Measurements from ENCODE around the gene MFSD12. TPM values are rescaled to one million over a fixed set of nuclear protein-coding genes. Genes with fewer than 3 reads are reported as not detected.

Gene MFSD12
- total RNA-seq, 1 experiment from 2014 or later = 177 TPM

DNA sequence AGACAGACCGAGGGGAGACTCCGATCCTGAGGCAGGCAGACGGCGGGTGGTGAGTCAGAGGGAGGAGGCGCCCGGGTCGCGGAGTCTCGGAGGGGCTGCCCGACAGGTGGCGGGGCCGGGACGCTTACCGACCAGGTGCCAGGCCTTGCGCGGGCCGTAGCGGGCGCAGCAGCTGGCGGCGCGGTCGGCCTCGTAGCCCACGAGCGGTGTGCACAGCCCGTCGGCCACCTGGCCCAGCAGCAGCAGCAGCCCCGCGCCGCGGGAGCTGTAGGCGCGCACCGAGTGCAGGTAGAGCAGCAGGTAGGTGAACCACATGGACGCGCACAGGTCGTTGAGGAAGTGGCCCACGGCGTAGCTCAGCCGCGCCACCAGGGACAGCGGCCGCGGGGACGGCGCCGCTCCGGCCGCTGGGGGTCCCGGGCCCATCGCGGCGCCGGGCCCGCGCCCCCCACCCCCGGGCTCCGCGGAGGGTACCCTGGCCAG, 367 bp downstream of the MFSD12 start:
- peak; percentile 39 for DNase-seq (ENCODE audit: low spot score)

DNA sequence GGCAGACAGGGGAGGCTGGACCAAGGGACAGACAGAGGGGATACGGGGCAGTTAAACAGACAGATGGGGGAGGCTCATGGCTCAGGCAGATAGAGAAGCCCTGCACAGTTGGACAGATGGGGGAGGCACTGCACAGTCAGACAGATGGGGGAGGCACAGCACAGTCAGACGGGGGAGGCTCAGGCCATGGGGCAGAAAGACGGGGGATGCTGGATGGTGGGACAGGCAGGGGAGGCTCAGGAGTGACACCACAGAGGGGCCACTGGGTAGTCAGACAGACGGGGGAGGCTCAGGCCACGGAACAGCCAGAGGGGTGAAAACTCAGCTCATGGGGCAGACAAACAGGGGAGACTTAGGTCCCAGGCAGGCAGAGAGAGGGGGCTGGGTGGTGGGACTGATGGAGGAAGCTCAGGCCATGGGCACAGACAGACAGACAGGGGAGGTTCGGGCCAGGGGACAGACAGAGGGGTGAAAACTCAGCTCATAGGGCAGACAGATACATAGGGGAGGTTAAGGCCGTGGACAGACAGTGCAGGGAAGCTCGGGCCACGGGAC, 886 bp downstream of the MFSD12 start:
- no peak for DNase-seq (ENCODE audit: low spot score)

DNA sequence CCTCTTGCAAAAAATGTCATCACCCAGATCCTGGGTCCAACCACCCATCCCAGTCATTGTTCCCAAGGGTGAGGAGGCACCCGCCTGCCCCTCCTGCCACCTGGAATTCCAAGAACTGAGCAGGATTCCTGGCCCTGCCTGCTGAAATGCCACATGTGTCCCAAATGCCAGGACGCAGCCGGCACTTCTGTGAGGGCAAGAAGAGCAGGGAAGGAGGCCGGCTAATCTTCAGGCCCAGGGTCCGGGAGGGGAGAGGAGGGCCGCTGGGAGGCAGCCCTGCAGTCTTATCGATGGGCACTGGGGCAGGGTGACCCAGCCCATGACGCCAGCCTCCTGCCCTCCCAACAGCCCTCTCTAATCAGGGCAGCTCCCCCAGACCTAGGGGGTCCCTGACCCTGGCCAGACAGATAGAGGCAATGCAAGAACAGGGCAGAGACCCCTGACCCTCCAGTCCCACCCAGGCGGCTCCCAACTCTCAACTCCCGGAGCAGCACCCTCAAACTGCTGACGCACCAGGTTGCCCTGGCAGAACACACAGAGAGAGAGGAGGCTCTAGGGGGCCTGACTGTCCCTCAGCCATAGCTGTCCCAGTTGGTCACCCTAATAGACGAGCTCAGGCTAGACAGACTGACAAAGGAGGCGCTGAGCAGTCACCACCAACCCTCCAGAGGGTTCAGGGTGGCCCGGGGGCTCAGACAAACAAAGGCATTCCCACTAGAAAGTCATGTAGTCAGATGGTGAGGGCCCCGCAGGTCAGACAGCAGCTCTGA, 1.5 kb downstream of the MFSD12 start:
- DNase-seq (ENCODE audit: low spot score) = no peak

DNA sequence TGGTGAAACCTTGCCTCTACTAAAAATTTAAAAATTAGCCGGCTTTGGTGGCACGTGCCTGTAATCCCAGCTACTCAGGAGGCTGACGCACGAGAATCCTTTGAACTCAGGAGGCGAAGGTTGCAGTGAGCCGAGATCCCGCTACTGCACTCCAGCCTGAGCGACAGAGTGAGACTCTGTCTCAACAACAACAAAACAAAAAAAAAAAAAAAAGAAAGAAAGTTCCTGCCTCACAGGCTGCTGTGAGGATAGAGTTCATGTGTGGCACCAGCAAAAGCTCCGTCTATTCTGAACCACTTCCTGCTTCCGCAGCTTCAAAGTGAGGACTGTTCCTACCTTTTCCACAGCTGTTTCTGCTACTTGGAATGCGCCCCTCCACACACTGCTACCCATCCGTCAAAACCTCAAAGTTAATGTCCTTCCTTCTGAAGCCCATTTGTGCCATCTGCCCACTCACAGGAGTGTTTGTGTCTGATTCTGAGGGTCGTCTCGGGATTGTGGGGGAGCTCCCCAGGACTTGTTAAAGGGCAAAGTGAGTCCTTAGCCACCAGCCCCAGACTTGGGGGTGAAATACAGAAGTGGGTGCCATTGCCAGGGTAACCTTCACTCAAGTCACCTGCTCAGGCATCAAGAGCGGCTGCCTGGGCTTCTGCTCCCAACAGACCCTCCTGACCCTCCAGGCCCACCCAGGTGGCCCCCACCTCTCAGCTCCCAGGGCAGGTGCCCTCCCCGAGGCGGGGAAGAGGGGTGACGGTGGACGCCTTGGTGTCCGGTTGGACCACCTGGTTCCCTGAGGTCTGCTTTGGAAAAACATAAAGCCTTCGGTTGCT, 2.9 kb downstream of the MFSD12 start:
- no peak for DNase-seq (ENCODE audit: low spot score)

DNA sequence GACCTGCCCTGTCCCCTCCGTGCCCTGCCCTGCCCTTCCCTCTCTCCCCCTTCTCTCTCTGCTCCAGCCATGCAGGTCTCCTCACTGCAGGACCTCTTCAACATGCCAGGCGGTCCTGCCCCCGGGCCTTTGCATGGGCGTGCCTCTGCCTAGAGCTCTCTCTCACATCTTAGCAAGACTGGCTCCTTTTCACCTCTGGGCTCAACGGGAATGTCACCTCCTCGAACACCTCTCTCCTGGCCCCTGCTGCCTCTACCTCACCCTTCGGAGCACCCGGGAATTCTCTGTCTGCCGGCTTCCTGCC, 5.6 kb downstream of the MFSD12 start:
- DNase-seq (ENCODE audit: low spot score) = no peak

DNA sequence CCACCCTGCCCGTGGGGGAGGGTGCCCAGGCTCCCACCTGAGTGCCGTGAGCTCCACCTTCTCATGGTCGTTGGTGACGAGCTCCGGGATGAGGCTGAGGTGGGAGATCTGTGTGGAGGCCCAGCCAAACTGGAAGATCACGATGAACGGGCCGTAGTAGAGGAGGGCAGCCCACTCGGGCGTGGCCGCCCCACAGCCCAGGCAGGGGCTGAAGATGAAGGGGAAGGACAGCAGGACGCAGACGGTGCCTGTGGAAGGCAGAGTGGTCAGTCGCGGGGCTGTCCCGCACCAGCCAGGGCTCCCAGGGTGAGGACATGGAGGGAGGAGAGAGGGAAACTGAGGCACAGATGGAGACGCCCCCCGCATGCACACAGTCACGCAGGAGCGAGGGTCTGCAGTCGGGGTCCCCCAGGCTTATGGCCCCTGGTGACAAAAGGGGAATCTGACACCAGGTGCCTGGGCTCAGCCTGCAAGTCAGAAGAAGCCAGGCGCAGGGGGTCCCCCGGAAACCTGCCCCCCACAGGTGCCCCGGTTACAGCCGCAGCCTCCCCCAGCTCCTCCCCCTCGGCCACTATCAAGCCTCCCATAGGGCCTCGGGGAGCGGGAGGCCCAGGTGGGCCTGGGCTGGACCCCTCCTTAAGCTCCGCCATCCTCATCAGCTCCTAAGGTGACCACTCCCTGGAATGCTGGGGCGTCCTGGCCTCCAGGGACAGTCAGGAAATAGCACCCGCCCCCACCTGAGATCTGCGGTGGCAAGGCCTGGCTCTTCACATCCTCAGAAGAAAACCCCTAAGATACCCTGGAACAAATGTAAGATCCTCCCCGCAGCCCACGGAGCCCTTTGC, 6.2 kb downstream of the MFSD12 start:
- no peak for DNase-seq (ENCODE audit: low spot score)

DNA sequence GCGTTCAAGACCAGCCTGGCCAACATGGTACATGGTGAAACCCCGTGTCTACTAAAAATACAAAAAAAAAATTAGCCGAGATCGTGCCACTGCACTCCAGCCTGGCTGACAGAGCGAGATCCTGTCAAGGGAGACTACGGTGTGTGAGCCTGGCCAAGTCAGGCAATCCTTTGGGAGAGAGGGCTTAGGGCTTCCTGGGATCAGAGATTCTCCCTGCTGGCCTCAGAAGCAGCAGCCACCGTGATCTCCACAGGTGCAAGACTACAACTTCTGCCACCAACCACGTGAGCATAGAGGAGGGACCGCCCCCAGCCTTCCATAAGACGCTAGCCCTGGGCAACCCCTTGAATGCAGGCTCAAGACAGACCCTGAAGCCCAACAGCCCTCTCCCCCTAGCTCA, 7.6 kb downstream of the MFSD12 start:
- DNase-seq (ENCODE audit: low spot score) = no peak

DNA sequence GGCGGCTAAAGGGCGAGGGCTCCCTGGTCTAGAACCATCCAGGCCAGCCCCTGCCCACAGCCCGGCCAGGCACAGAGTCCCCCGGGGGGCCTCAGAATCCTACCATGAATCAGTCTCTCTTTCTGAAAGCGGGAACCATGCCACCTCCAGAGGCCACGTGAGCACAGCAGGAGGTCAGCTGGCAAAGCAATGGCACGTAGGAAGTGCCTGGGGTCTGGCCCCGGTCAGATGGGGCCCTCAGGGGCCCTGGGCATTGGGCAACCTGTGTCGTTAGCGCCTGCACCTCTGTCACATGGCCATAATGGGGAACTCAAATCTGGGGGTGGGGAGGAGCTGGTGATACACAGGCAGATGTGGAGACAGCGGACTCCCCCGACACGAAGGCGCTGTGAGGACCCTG, 8.8 kb downstream of the MFSD12 start:
- no peak for DNase-seq (ENCODE audit: low spot score)

DNA sequence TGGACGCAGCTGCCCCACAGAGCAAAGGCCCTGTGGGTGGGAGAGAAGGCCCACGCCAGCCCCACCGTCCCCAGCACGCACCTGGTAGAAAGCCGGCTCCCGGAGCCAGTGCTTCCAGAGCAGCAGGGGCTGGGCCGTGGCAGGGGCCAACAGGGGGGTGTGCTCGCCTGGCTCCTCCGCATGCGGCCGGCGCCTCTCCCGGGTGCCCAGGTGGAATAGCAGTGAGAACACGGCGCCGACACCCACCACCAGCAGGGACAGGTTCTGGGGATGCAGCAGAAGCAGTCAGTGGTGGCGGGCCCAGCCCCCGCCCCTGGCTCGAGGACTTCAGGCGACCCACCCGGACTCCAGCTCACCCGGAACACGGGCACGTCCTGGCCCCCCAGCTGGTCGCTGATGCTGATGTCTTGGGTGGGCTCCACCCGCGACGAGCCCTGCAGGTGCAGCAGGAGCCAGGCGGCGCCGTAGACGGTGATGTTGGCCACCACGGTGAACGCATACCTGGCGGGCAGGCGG, 9.6 kb downstream of the MFSD12 start:
- DNase-seq (ENCODE audit: low spot score) = no peak

DNA sequence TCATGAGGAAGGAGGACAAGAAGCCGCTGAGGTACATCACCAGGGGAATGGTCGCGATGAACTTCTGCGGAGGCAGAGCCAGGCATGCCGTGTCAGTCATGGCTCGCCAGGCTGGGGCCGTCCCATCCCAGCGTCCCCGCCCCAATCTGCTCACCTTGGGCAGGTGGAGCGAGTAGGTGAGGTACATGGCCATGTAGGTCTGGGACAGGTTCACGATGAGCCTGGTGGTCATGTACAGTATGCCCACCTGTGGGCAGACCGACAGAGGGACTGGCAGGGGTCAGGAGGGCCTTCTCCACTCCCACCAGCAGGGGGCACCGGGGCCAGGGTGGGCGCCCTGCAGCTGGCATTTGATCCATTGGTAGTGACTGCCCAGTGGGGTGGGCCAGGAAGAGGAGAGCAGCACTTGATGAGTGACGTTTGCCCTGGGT, 10.1 kb downstream of the MFSD12 start:
- no peak for DNase-seq (ENCODE audit: low spot score)

DNA sequence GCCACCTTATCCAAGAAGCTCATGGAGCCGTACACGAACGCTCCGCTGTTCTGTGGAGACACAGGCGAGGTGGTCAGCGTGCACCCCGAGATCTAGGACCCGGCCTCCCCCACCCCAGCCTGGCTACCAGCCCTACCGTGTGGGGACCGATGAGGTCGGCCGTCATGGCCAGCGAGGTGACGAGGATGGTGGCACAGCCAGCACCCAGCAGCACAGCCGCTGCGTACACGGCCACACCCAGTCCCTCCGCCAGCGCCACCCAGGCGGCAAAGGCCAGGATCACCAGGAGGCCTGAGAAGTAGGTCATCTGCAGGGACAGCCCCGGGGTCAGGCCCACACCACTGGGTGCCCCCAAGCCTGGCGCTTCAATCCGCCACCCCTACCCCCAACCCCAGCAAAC, 11.3 kb downstream of the MFSD12 start:
- DNase-seq (ENCODE audit: low spot score) = no peak

DNA sequence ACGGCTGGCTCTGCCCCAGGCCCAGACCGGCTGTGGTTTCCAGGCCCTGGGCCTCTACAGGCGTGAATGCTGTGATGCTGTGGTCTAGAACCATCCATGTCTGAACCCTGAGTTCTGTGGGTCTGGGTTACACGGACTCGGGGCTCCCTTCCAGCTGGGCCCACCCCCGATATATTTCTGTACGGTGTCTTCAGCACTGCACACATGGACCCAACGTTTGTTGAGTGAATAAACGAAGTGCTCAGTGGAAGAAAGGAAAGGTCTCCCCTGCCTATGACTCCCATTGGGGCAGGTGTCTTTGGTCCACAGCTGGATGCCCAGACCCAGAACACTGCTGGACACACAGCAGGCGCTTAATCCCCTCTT, 11.7 kb downstream of the MFSD12 start:
- DNase-seq (ENCODE audit: low spot score) = no peak

DNA sequence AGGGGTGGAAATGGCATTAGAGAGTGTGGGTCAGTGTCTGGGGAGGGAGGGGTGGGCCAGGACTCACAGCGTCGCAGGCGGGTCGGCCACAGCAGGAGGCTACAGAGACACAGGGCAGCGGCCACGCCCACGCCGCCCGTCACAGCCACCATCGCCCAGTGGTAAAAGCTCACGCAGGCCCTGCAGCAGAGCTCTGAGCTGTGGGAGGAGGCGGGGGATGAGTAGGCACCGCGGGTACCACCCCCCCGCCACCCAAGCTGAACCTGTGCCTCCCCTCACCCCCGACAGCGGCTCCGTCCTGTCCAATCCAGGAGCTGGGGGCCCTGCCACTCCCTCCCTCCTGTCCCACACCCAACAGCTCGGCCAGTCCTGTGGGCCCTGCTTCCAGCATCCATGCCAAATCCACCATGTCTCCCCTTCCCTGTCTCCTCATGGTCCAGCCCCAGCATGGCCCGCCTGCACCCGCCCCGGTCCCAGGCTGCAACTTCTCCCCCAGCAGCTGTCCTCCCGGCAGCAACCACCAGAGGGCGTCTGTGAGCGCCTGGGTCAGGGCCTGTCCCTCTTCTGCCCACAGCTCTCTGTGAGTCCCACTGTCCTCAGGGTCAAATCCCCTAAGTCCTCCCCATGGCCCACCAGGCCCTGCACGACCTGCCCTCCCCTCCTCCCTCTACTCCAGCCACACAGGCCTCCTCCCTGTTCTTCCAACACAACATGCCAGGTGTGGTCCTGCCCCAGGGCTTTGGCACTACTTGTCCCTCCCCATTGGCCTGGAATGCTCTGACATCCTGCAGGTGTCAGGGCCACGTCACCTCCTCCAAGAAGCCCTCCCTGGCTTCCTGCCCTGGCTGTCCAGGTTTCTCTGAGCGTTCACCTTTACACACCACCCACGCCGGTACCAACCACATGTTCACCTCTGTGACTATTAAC, 12.4 kb downstream of the MFSD12 start:
- DNase-seq (ENCODE audit: low spot score) = peak; percentile 56

DNA sequence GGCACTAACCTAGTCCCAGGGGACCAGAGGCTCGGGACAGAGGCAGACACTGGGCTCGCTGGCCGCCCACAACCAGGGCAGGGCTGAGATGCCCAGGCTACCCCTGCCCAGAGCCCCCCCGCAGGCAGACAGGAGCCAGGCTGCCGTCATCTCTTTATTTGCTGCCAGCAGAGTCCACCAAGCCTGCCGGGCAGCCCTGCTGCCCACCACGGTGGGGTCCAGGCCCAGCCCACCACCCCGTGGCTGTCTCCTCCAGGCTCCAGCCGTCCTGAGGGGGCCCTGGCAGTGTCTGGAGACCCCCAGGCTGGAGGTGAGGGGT, 13.4 kb downstream of the MFSD12 start:
- no peak for DNase-seq (ENCODE audit: low spot score)

DNA sequence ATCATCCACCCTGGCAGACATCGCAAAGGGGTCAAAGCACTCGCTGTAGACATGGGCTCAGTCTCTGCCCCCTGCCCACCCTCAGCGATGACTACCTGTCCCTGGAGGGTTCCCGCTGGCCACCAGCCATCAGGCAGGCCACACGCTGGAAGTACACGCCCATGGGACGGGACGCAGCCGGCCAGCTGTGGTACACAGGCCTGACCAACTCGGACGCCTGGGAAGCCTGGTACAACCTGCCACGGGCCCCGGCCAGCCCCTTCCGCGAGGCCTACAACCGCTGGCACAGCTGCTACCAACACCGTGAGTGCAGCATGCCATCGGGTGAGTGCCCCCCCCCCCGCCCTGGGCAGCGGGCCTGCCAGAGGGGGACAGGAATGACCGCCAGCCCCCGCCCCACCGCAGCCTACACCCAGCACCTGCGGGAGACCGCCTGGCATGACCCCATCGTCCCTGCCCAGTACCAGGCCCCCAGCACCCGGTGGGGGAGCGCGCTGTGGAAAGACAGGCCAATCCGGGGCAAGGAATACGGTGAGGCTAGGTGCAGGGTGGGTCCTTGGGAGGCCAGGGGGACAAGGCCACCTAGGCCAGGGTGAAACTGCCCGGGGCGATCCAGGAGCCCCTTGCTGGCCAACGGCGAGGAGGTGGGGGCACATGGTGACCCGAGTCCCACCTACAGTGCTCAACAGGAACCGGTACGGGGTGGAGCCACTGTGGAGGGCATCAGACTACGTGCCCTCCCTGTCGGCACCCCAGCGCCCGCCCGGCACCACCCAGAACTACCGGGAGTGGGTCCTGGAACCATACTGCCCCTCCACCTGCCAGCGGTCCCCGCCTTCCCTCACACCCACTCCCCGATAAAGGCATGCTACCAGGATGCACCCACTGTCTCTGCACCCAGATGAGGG, 14.0 kb downstream of the MFSD12 start:
- DNase-seq (ENCODE audit: low spot score) = no peak

DNA sequence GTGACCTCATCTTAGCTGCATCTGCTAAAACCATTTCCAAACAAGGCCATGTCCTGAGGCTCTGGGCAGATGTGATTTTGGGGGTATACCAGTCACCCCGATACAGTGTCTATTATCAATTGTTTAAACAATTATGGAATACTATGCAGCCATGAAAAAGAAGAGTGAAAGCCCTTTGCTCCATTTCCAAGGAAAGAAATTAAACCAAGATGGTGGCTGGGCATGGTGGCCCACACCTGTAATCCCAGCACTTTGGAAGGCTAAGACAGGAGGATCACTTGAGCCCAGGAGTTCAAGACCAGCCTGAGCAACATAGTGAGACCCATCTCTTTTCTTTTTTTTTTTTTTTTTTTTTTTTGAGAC, 17.6 kb downstream of the MFSD12 start:
- DNase-seq (ENCODE audit: low spot score) = no peak

DNA sequence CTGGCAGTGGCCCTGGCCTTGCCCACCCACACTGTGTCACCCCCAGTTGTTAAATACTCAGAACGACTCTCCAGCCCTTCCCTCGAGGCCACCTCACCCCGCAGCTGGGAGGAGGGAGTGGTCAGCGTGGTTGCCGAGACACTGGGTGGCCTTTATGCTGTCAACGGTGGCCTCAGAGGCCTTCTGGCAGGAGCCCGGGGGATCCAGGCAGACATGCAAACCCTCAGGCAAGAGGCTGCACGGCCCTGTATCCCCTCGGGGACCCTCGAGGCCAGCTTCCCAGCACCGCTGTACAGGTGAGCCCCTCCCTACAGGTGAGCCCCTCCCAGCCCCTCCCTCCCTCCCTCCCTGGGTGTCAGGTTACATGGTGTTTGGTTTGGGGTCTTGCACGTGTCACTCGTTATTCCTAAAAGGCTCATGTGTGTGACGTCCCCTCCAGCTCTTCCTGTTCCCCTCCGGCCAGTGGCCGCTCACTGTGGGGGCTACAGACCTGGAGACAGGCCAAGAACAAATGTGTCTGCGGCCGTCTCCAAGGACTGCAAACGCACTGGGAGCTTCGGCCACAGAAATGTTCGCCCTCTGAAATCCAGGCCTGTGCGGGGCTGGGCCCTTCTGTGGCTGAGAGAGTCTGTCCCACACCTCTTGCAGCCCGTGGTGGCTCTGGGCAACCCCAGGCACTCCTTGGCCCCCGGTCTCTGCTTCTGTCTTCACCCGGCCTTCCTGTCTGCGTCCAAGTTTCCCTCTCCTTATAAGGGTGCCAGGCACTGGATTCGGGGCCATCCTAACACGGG, 18.2 kb downstream of the MFSD12 start, which contains the start of gene TEKTIP1:
Gene TEKTIP1 (plus strand): TSS at position 210 of the 791 bp plus-strand sequence. CDS start 4 bp downstream, at position 214.
- no peak for DNase-seq (ENCODE audit: low spot score)

DNA sequence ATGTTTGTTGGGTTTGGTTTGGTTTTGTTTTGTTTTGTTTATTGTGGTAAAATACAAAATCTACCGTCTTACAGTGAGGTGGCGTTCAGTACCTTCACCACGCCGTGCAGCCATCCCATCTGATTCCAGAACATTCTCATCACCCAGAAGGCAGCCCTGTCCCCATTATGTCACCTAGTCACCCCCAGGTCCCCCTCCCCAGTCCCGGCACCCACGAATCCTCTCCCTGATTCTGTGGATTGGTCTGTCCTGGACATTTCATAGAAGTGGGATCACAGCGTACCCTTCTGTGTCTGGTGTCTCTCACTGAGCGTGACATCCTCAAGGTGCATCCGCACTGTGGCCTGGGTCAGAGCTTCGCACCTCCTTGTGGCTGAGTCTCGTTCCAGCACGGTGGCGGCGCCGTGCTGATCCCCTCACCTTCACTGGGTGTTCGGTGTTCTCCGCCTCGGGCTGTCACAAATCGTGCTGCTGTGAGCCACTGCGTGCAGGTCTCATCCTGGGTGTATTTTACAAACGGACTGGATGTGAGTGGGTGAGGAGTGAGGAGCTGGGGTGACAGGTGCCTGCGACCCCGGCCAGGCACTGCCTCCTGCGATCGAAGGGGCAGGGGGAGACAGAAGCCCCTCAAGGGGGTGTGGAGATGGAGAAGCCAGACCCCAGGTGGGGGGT, 19.0 kb downstream of the MFSD12 start:
- no peak for DNase-seq (ENCODE audit: low spot score)

All from HT-29 (cell line).